Fibroblast of lung (primary cell): ENCODE measurements around the gene SSX7.
"Not testable (repeated sequence)": the region's sequence is repeated elsewhere in the genome, so short reads cannot be mapped to it uniquely, and the experiment has no call there.

ENCODE experiments used
- CTCF ChIP-seq, 2 donors: IDR thresholded peaks in 1 of 2; conservative IDR thresholded peaks in 1 of 2; 1 replicate in 1 of 2; 2 replicates in 1 of 2; pipeline ENCODE4 v1.5.1; 2011 to 2012; ENCODE audit warnings: low read length in 2 of 2, control low read depth in 1 of 2, inconsistent platforms in 1 of 2, low read depth in 1 of 2, mild to moderate bottlenecking in 1 of 2
- EZH2 ChIP-seq: IDR thresholded peaks from 2 replicates; pipeline ENCODE4 v1.5.1; 2012; ENCODE audit warnings: low read length, control low read depth, mild to moderate bottlenecking; ENCODE audit errors: missing control alignments

GRCh38 chrX:52692034-52692433, 37.3 kb upstream of the SSX7 start:
- not testable (repeated sequence) for TF ChIP-seq EZH2; CTCF (conservative IDR thresholded peaks at IDR 0.05 in 1 of 2, IDR thresholded peaks at IDR 0.05 in 1 of 2; ENCODE audit: low read depth in 1 of 2, low read length in 2 of 2)
